Hematopoietic multipotent progenitor cell treated with erythropoietin and hydrocortisone succinate and interleukin-3 and kit ligand, for 17 days (in vitro differentiated cells): Measurements from ENCODE around the gene FBXW9.
"Not testable (repeated sequence)": the region's sequence is repeated elsewhere in the genome, so short reads cannot be mapped to it uniquely, and the experiment has no call there.

Source experiments
- DNase-seq: peaks from one replicate; pipeline ENCODE4 v3.0.0-alpha.2; 2015; ENCODE audit warnings: low spot score

The FBXW9 gene

GRCh38 chr19:12652219-12652618, 44.2 kb downstream of the FBXW9 start:
- no peak for DNase-seq

- no peak for DNase-seq
Observed at GRCh38 chr19:12649941-12650340, 46.5 kb downstream of the FBXW9 start.

GRCh38 chr19:12648088-12648487, 48.3 kb downstream of the FBXW9 start:
- DNase-seq: no peak

- peak; percentile 33 for DNase-seq
Observed at GRCh38 chr19:12647490-12648071, 48.9 kb downstream of the FBXW9 start.

- DNase-seq: no peak
Observed at GRCh38 chr19:12647047-12647446, 49.4 kb downstream of the FBXW9 start.

- DNase-seq: no peak
Observed at GRCh38 chr19:12646551-12646950, 49.9 kb downstream of the FBXW9 start.

GRCh38 chr19:12643716-12644115, 52.7 kb downstream of the FBXW9 start:
- DNase-seq: not testable (repeated sequence)

GRCh38 chr19:12642506-12642905, 53.9 kb downstream of the FBXW9 start:
- no peak for DNase-seq

- DNase-seq: no peak
Observed at GRCh38 chr19:12641456-12641855, 55.0 kb downstream of the FBXW9 start.

GRCh38 chr19:12639901-12640613, 56.4 kb downstream of the FBXW9 start:
- peak; percentile 64 for DNase-seq
